Measurements from ENCODE around the gene TLL1. TPM values are rescaled to one million over a fixed set of nuclear protein-coding genes. Genes with fewer than 3 reads are reported as not detected.

The TLL1 gene
- total RNA-seq, 1 experiment from 2014 or later, result not detected

- Histone ChIP-seq H3K4me2 (ENCODE audit: insufficient read depth, insufficient read length, low read length) (no peak overlapping the region), H4K5ac (ENCODE audit: insufficient read length, low read depth, low read length) (no peak overlapping the region), H3K18ac (ENCODE audit: insufficient read length, low read depth, low read length) (no peak overlapping the region), H2BK120ac (ENCODE audit: low read depth, low read length, poor library complexity, severe bottlenecking) (no peak overlapping the region), H3K9ac (ENCODE audit: extremely low read depth, insufficient read length, low read length) (no peak overlapping the region), H3K79me2 (ENCODE audit: insufficient read depth, low read length) (no peaks in the 10 kb centered on the region), H3K79me1 (ENCODE audit: insufficient read depth, low read depth, low read length, poor library complexity, severe bottlenecking) (no peaks in the 10 kb centered on the region), H4K91ac (ENCODE audit: insufficient read length, low read depth, low read length) (no peak overlapping the region), H2AFZ (ENCODE audit: low read length) (no peak overlapping the region), H3K27ac (ENCODE audit: insufficient read length, low read depth, low read length) (no peak overlapping the region), H2BK15ac (ENCODE audit: low read depth, low read length) (no peak overlapping the region), H3T11ph (ENCODE audit: low read length) (no peak overlapping the region), H3K4me1 (ENCODE audit: insufficient read depth, low read length) (no peaks in the 10 kb centered on the region), H3K23me2 (ENCODE audit: insufficient read length, low read depth, low read length, poor library complexity, severe bottlenecking) (no peaks in the 10 kb centered on the region), H3K56ac (ENCODE audit: insufficient read length, low read depth, low read length) (no peak overlapping the region), H2BK12ac (ENCODE audit: insufficient read length, low read depth, low read length) (no peak overlapping the region), H4K20me1 (ENCODE audit: control insufficient read depth, insufficient read depth, insufficient read length) (no peaks in the 10 kb centered on the region), H3K9me3 (ENCODE audit: control insufficient read depth, low read depth, low read length) (no peaks in the 10 kb centered on the region), H2BK5ac (ENCODE audit: insufficient read length, low read length) (no peak overlapping the region), H3K27me3 (ENCODE audit: insufficient read depth, low read length) (no peaks in the 10 kb centered on the region), H3K23ac (ENCODE audit: insufficient read length, low read depth, low read length) (no peak overlapping the region), H3K4ac (ENCODE audit: low read depth, low read length) (no peak overlapping the region), H2BK20ac (ENCODE audit: low read depth, low read length, poor library complexity, severe bottlenecking) (no peak overlapping the region), H3K14ac (ENCODE audit: insufficient read depth, low read length) (no peak overlapping the region), H4K8ac (replicated peaks; ENCODE audit: insufficient read length, low read depth, low read length) (no peak overlapping the region), H2AK5ac (ENCODE audit: insufficient read length, low read length) (no peak overlapping the region)
- no peaks in the 10 kb centered on the region for H3K4me1 Mint-ChIP-seq
- no peaks in the 10 kb centered on the region for H3K36me3 Mint-ChIP-seq (ENCODE audit: insufficient read depth in 1 of 3, low read depth in 3 of 3)
- no peak for TF ChIP-seq CTCF (conservative IDR thresholded peaks at IDR 0.05)
- no peaks in the 10 kb centered on the region for H3K27me3 Mint-ChIP-seq (ENCODE audit: low read depth)
- H3K9me3 Mint-ChIP-seq, result no peaks in the 10 kb centered on the region
- no peak for DNase-seq
- no peak overlapping the region for H3K4me3 Mint-ChIP-seq
- no CpG with 5 or more reads among the region's 3 CpGs for WGBS (ENCODE audit: extremely low coverage, insufficient read length, low lambda C conversion rate)
- no peak overlapping the region for H3K27ac Mint-ChIP-seq
Measured at GRCh38 chr4:166078383-166078782, 205.3 kb downstream of the TLL1 start.
